Spleen (tissue), 7 donors: ENCODE results near the gene TXN.

Experiments
- CTCF ChIP-seq, 11 experiments: fragments of 200-600 bp in 7 of 11; fragments of 450-650 bp in 4 of 11; sonication (generic) in 4 of 11; IDR thresholded peaks in 8 of 11; conservative IDR thresholded peaks in 3 of 11; 1 replicate in 7 of 11; 2 replicates in 4 of 11; pipeline versions ENCODE4 v1.4.0 to v1.8.0; 2016 to 2021; ENCODE audit warnings: antibody characterized with exemption in 11 of 11, inconsistent platforms in 4 of 11, mild to moderate bottlenecking in 1 of 11
- POLR2A ChIP-seq, 3 donors: fragments of 450-650 bp; IDR thresholded peaks; one replicate each; pipeline ENCODE4 v1.5.1; 2017; ENCODE audit warnings: antibody characterized with exemption in 3 of 3, mild to moderate bottlenecking in 1 of 3
- POLR2AphosphoS5 ChIP-seq, 3 donors: sonication (generic); formaldehyde crosslinking; IDR thresholded peaks; one replicate each; pipeline ENCODE4 v1.5.1; 2017; ENCODE audit warnings: antibody characterized with exemption in 3 of 3
- donor health status: DM: no; HTN: no; CAD: no; lungs with moderate emphysema.
- donor health status: DM: no; HTN: no; CAD: no.
- donor health status: DM: no; HTN: no; CAD: no.

- TF ChIP-seq CTCF (IDR thresholded peaks at IDR 0.05 in 8 of 11, conservative IDR thresholded peaks at IDR 0.05 in 3 of 11) (no peak), POLR2AphosphoS5 (IDR thresholded peaks at IDR 0.05) (no peak), POLR2A (IDR thresholded peaks at IDR 0.05) (no peak)
Measured at GRCh38 chr9:110283751-110284150, 27.4 kb upstream of the TXN start.
